ENCODE measurements around the gene PTGR3. TPM values are rescaled to one million over a fixed set of nuclear protein-coding genes. Genes with fewer than 3 reads are reported as not detected.

PTGR3 gene
- total and polyA plus RNA-seq, 9 donors, result 15.4 to 55.7 (median 30.5) TPM

- H3K9me3 ChIP-seq, result no peaks in the 10 kb centered on the region
- H3K4me3 ChIP-seq, result peak overlapping the region; percentile 10
- no peaks in the 10 kb centered on the region for H3K36me3 ChIP-seq
- no peak for TF ChIP-seq EP300 (IDR thresholded peaks at IDR 0.05)
- 4 to 16% (median 12%) methylated on average over 5 of the region's 5 CpGs for WGBS, 3 donors
- no peak for DNase-seq
- peak overlapping the region in 1 of 2 donors; percentile 46 for H3K27ac ChIP-seq
- peaks cover 36% of the 10 kb centered on the region for H3K4me1 ChIP-seq (ENCODE audit: insufficient read depth)
- intact Hi-C loops (cut with DNase I), result no loop called here
- H3K27me3 ChIP-seq, result no peaks in the 10 kb centered on the region
Observed at GRCh38 chr18:75226956-75227316, 18.0 kb upstream of the PTGR3 start.

DNA sequence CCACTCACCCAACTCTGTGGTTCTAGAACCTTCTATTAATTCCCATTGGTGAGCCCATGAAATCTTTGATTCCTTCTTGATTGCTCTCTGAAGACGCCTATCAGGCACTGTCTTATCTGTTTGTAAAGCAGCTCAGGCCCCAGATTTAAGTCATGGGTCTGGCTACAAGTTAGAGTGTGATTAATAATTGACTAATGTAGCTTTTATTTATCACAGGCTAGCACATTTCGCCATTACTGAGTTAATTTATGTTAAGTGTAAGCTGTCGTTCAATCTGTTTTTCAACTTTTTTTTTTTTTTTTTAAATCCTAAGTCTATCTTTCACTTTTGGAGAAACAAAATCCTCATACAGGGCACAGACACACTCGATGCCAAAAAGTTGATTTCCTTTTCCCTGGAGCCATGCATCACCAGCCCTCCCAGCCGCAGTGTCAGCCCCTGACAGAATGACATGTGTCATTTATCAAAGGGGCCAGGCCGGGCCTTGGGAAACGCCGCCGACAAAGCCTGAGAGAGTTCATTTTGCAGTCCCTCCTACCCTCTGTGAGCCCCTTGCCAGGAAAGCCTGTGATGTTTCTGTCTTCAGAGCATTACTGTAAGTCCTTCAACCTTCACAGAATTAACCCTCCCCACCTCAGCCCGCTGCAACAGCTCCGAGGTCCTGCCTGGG, 17.5 kb upstream of the PTGR3 start:
- Histone ChIP-seq H3K4me1 (ENCODE audit: insufficient read depth) (peaks cover 36% of the 10 kb centered on the region), H3K36me3 (no peaks in the 10 kb centered on the region), H3K9me3 (no peaks in the 10 kb centered on the region), H3K27ac (peak overlapping the region in 1 of 2 donors; percentile 46), H3K27me3 (no peaks in the 10 kb centered on the region), H3K4me3 (peak overlapping the region; percentile 10)
- intact Hi-C loops (cut with DNase I), result no loop called here
- no peak for TF ChIP-seq EP300 (IDR thresholded peaks at IDR 0.05)
- TF ChIP-seq POLR2A (IDR thresholded peaks at IDR 0.05), result no peak
- DNase-seq, result no peak
- 7 to 11% (median 11%) methylated on average over 11 of the region's 11 CpGs for WGBS, 3 donors

DNA sequence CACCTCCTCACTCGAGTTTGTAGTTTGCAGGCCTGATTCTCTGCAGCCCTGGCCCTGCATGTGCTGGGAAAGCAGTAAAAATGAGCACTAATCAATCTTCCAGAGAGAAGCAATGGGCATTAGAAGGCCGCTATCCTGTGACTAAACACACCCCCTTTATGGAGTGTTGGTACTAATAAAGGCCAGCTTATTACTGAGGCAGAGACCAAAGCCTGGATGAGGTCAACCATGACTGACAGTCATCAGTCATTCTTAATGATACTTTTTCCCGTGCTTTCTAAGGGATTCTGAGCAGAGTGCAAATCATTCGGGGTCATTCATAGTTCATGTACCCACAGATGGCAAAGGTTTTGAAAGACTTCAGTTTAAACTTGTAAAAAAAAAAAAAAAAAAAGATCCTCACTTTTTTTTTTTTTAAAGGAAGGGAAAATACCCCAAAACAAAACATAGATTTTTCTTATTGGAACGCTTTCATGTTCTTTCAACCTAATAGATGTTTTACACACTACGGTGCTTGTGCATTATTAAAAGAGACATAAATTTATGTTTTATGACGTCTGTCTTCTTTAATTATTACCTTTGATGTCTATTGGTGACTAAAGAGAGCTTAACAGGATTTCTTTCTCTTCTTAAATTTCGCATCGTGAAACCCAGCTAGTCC, 14.9 kb upstream of the PTGR3 start:
- H3K4me1 ChIP-seq (ENCODE audit: insufficient read depth), result peaks cover 26% of the 10 kb centered on the region
- no peak for DNase-seq
- H3K27ac ChIP-seq, result peak overlapping the region in 1 of 2 donors; percentile 17
- no peaks in the 10 kb centered on the region for H3K9me3 ChIP-seq
- no peak overlapping the region for H3K4me3 ChIP-seq
- no peaks in the 10 kb centered on the region for H3K36me3 ChIP-seq
- no peaks in the 10 kb centered on the region for H3K27me3 ChIP-seq
- intact Hi-C loops (cut with DNase I), result no loop called here
- no peak for TF ChIP-seq POLR2A (IDR thresholded peaks at IDR 0.05)
- no peak for TF ChIP-seq EP300 (IDR thresholded peaks at IDR 0.05)
- TF ChIP-seq, protein P1, sequence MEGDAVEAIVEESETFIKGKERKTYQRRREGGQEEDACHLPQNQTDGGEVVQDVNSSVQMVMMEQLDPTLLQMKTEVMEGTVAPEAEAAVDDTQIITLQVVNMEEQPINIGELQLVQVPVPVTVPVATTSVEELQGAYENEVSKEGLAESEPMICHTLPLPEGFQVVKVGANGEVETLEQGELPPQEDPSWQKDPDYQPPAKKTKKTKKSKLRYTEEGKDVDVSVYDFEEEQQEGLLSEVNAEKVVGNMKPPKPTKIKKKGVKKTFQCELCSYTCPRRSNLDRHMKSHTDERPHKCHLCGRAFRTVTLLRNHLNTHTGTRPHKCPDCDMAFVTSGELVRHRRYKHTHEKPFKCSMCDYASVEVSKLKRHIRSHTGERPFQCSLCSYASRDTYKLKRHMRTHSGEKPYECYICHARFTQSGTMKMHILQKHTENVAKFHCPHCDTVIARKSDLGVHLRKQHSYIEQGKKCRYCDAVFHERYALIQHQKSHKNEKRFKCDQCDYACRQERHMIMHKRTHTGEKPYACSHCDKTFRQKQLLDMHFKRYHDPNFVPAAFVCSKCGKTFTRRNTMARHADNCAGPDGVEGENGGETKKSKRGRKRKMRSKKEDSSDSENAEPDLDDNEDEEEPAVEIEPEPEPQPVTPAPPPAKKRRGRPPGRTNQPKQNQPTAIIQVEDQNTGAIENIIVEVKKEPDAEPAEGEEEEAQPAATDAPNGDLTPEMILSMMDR (IDR thresholded peaks at IDR 0.05), result no peak
- 17 to 29% (median 21%) methylated on average over 9 of the region's 9 CpGs for WGBS, 3 donors

- peak overlapping the region in 1 of 2 donors; percentile 66 for H3K27ac ChIP-seq
- 33 to 67% (median 34%) methylated on average over 10 of the region's 10 CpGs for WGBS, 3 donors
- no peaks in the 10 kb centered on the region for H3K36me3 ChIP-seq
- peaks cover 22% of the 10 kb centered on the region for H3K4me1 ChIP-seq (ENCODE audit: insufficient read depth)
- TF ChIP-seq EP300 (IDR thresholded peaks at IDR 0.05) (no peak), POLR2A (IDR thresholded peaks at IDR 0.05) (no peak)
- TF ChIP-seq, protein P1 (IDR thresholded peaks at IDR 0.05), result no peak
- H3K9me3 ChIP-seq, result no peaks in the 10 kb centered on the region
- H3K27me3 ChIP-seq, result no peaks in the 10 kb centered on the region
- intact Hi-C loops (cut with DNase I), result no loop called here
- no peak for DNase-seq
- no peak overlapping the region for H3K4me3 ChIP-seq
Observed at GRCh38 chr18:75222407-75222806, 13.5 kb upstream of the PTGR3 start.

DNA sequence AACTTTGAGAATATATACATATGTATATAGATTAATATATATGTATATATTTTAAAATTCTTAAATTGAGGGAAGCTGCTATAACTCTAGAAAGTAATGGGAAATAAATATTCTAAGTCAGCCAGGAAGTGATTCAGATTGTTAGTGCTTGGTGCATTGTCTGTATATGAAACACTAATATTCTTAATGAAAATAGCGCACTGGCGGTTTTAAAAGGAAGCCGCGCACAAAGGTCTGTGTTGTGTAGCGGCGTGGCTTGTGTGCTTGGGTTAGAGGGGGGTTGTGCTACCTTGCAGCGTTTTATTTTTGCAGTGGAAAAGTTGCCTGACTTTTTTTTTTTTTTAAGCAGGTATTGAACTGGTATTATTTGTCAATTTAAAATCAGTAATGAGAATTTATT, 13.0 kb upstream of the PTGR3 start:
- intact Hi-C loops (cut with DNase I), result no loop called here
- H3K27me3 ChIP-seq, result no peaks in the 10 kb centered on the region
- peaks cover 22% of the 10 kb centered on the region for H3K4me1 ChIP-seq (ENCODE audit: insufficient read depth)
- H3K27ac ChIP-seq, result peak overlapping the region in 1 of 2 donors; percentile 66
- TF ChIP-seq EP300 (IDR thresholded peaks at IDR 0.05) (no peak), POLR2A (IDR thresholded peaks at IDR 0.05) (no peak)
- TF ChIP-seq, protein P1 (IDR thresholded peaks at IDR 0.05), result no peak
- no peaks in the 10 kb centered on the region for H3K9me3 ChIP-seq
- H3K4me3 ChIP-seq, result no peak overlapping the region
- 44 to 80% (median 63%) methylated on average over 7 of the region's 7 CpGs for WGBS, 3 donors
- no peaks in the 10 kb centered on the region for H3K36me3 ChIP-seq
- no peak for DNase-seq
